SJSA1 (cell line): ENCODE results near the gene TREML4. TPM values are rescaled to one million over a fixed set of nuclear protein-coding genes. Genes with fewer than 3 reads are reported as not detected.

ENCODE experiments used
- DNase-seq, 2 experiments: peaks; one replicate each; pipeline ENCODE4 v3.0.0-alpha.2; 2015 to 2020; ENCODE audit warnings: low spot score in 2 of 2, low read depth in 1 of 2
- H3K27ac ChIP-seq: fragments of 250-450 bp; sonication (Bioruptor Pico); 2 replicates; pipeline ENCODE4 v1.5.1; 2020; ENCODE audit warnings: mild to moderate bottlenecking, moderate library complexity
- H3K27me3 ChIP-seq: fragments of 250-450 bp; sonication (Bioruptor Pico); replicated peaks from 2 replicates; pipeline ENCODE4 v1.5.1; 2020; ENCODE audit warnings: mild to moderate bottlenecking, moderate library complexity
- H3K36me3 ChIP-seq: fragments of 250-450 bp; sonication (Bioruptor Pico); 2 replicates; pipeline ENCODE4 v1.5.1; 2020; ENCODE audit warnings: mild to moderate bottlenecking
- H3K4me1 ChIP-seq: fragments of 250-450 bp; sonication (Bioruptor Pico); replicated peaks from 2 replicates; pipeline ENCODE4 v1.6.1; 2021; ENCODE audit warnings: mild to moderate bottlenecking
- H3K4me3 ChIP-seq: fragments of 250-450 bp; sonication (Bioruptor Pico); 2 replicates; pipeline ENCODE4 v1.5.1; 2020; ENCODE audit warnings: mild to moderate bottlenecking
- H3K9me3 ChIP-seq: fragments of 250-450 bp; sonication (Bioruptor Pico); replicated peaks from 2 replicates; pipeline ENCODE4 v1.5.1; 2020; ENCODE audit warnings: mild to moderate bottlenecking
- total RNA-seq: library from RNA; depleted of rRNA; stranded (reverse); fragments of >200 nt; shearing (Covaris generic); gene quantifications from 2 replicates; pipeline ENCODE4 v1.2.3, GENCODE V29; 2014

Gene TREML4
- total RNA-seq, 1 experiment from 2014 or later = not detected

GRCh38 chr6:41194386-41194785, 33.8 kb upstream of the TREML4 start:
- Histone ChIP-seq H3K27me3 (peaks cover 5% of the 10 kb centered on the region), H3K4me3 (no peak overlapping the region), H3K36me3 (no peaks in the 10 kb centered on the region), H3K27ac (no peak overlapping the region), H3K9me3 (0 out of 2 replicates have a peak, but pooled peaks cover 3% of the 10 kb centered on the region), H3K4me1 (no peaks in the 10 kb centered on the region)
- DNase-seq = no peak

GRCh38 chr6:41197234-41197633, 30.9 kb upstream of the TREML4 start:
- no peak for DNase-seq
- H3K27ac ChIP-seq = no peak overlapping the region
- H3K4me3 ChIP-seq = no peak overlapping the region
- H3K9me3 ChIP-seq = no peaks in the 10 kb centered on the region
- no peaks in the 10 kb centered on the region for H3K36me3 ChIP-seq
- H3K27me3 ChIP-seq = peaks cover 5% of the 10 kb centered on the region
- no peaks in the 10 kb centered on the region for H3K4me1 ChIP-seq

GRCh38 chr6:41199552-41200246, 28.4 kb upstream of the TREML4 start:
- H3K27ac ChIP-seq = no peak overlapping the region
- no peak for DNase-seq
- H3K4me3 ChIP-seq = no peak overlapping the region
- peaks cover 5% of the 10 kb centered on the region for H3K27me3 ChIP-seq
- H3K9me3 ChIP-seq = no peaks in the 10 kb centered on the region
- no peaks in the 10 kb centered on the region for H3K4me1 ChIP-seq
- no peaks in the 10 kb centered on the region for H3K36me3 ChIP-seq

GRCh38 chr6:41200296-41200900, 27.8 kb upstream of the TREML4 start:
- H3K4me1 ChIP-seq = no peaks in the 10 kb centered on the region
- H3K4me3 ChIP-seq = no peak overlapping the region
- H3K27ac ChIP-seq = no peak overlapping the region
- H3K27me3 ChIP-seq = peaks cover 5% of the 10 kb centered on the region
- no peaks in the 10 kb centered on the region for H3K36me3 ChIP-seq
- DNase-seq = no peak
- no peaks in the 10 kb centered on the region for H3K9me3 ChIP-seq

- peaks cover 5% of the 10 kb centered on the region; the same call in 1 of the 2 replicates for H3K27me3 ChIP-seq
- H3K36me3 ChIP-seq = no peaks in the 10 kb centered on the region
- H3K27ac ChIP-seq = no peak within 1 kb of the TSS
- no peaks in the 10 kb centered on the region for H3K4me1 ChIP-seq
- no peak for DNase-seq
- no peaks in the 10 kb centered on the region for H3K9me3 ChIP-seq
- H3K4me3 ChIP-seq = no peak within 1 kb of the TSS
Measured at GRCh38 chr6:41200901-41201763, 27.0 kb upstream of the TREML4 start, which contains the start of gene TREML2. Gene TREML2 (minus strand): TSS chr6:41201149. CDS start chr6:41201008, 141 bp downstream.

- Histone ChIP-seq H3K27ac (no peak overlapping the region), H3K4me3 (no peak overlapping the region), H3K27me3 (peaks cover 8% of the 10 kb centered on the region; the same call in 1 of the 2 replicates), H3K36me3 (no peaks in the 10 kb centered on the region), H3K4me1 (no peaks in the 10 kb centered on the region), H3K9me3 (no peaks in the 10 kb centered on the region)
- DNase-seq = no peak
Measured at GRCh38 chr6:41201764-41202173, 26.4 kb upstream of the TREML4 start.

GRCh38 chr6:41204156-41204555, 24.0 kb upstream of the TREML4 start:
- Histone ChIP-seq H3K9me3 (no peaks in the 10 kb centered on the region), H3K4me3 (no peak overlapping the region), H3K27me3 (peaks cover 4% of the 10 kb centered on the region; the same call in 1 of the 2 replicates), H3K27ac (no peak overlapping the region), H3K36me3 (no peaks in the 10 kb centered on the region), H3K4me1 (no peaks in the 10 kb centered on the region)
- no peak for DNase-seq

GRCh38 chr6:41208439-41209106, 19.6 kb upstream of the TREML4 start:
- no peaks in the 10 kb centered on the region for H3K4me1 ChIP-seq
- H3K27me3 ChIP-seq = peaks cover 7% of the 10 kb centered on the region; the same call in 1 of the 2 replicates
- no peaks in the 10 kb centered on the region for H3K36me3 ChIP-seq
- H3K4me3 ChIP-seq = no peak overlapping the region
- DNase-seq = no peak
- H3K27ac ChIP-seq = no peak overlapping the region
- no peaks in the 10 kb centered on the region for H3K9me3 ChIP-seq

- Histone ChIP-seq H3K4me3 (no peak overlapping the region), H3K27ac (no peak overlapping the region), H3K4me1 (no peaks in the 10 kb centered on the region), H3K36me3 (no peaks in the 10 kb centered on the region), H3K9me3 (no peaks in the 10 kb centered on the region), H3K27me3 (0 out of 2 replicates have a peak, but pooled peaks cover 7% of the 10 kb centered on the region)
- peak in 1 of 2 experiments; percentile 29 for DNase-seq
Measured at GRCh38 chr6:41209547-41210320, 18.4 kb upstream of the TREML4 start.

- DNase-seq = no peak
- Histone ChIP-seq H3K4me1 (no peaks in the 10 kb centered on the region), H3K36me3 (no peaks in the 10 kb centered on the region), H3K27ac (no peak overlapping the region), H3K4me3 (no peak overlapping the region), H3K9me3 (no peaks in the 10 kb centered on the region), H3K27me3 (peaks cover 3% of the 10 kb centered on the region; the same call in 1 of the 2 replicates)
Measured at GRCh38 chr6:41214559-41215238, 13.4 kb upstream of the TREML4 start.

GRCh38 chr6:41215777-41216176, 12.4 kb upstream of the TREML4 start:
- H3K9me3 ChIP-seq = no peaks in the 10 kb centered on the region
- no peaks in the 10 kb centered on the region for H3K36me3 ChIP-seq
- peaks cover 3% of the 10 kb centered on the region; the same call in 1 of the 2 replicates for H3K27me3 ChIP-seq
- no peaks in the 10 kb centered on the region for H3K4me1 ChIP-seq
- H3K4me3 ChIP-seq = no peak overlapping the region
- no peak overlapping the region for H3K27ac ChIP-seq
- no peak for DNase-seq

GRCh38 chr6:41216616-41217015, 11.5 kb upstream of the TREML4 start:
- Histone ChIP-seq H3K27ac (no peak overlapping the region), H3K9me3 (no peaks in the 10 kb centered on the region), H3K36me3 (no peaks in the 10 kb centered on the region), H3K4me1 (no peaks in the 10 kb centered on the region), H3K4me3 (no peak overlapping the region), H3K27me3 (no peaks in the 10 kb centered on the region; the same call in 1 of the 2 replicates)
- DNase-seq = no peak
